Measurements from ENCODE around the gene DNM2. TPM values are rescaled to one million over a fixed set of nuclear protein-coding genes. Genes with fewer than 3 reads are reported as not detected.

Gene DNM2
- total and polyA plus RNA-seq, 2 of the 13 experiments (the other 11 are each of a cell fraction or from before 2014, with no cell fraction given) = 41.7 to 59.8 TPM

DNA sequence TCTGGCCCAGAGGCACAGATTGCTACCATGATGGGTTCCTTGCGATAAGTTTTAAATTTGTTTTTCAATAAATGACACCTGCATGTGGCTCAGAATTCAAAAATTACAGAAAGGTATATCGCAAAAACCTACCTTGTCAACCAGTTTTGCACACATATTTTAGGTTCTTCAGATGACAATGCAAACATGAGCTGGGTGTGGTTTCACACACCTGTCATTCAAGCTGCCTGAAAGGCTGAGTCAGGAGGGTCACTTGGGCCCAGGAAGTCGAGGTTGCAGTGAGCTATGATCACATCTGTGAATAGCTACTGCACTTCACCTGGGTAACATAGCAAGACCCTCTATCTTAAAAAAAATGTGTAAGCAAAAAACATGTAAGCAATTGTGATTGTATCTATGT, 56.1 kb downstream of the DNM2 start (continued):
- TF ChIP-seq, protein P1, sequence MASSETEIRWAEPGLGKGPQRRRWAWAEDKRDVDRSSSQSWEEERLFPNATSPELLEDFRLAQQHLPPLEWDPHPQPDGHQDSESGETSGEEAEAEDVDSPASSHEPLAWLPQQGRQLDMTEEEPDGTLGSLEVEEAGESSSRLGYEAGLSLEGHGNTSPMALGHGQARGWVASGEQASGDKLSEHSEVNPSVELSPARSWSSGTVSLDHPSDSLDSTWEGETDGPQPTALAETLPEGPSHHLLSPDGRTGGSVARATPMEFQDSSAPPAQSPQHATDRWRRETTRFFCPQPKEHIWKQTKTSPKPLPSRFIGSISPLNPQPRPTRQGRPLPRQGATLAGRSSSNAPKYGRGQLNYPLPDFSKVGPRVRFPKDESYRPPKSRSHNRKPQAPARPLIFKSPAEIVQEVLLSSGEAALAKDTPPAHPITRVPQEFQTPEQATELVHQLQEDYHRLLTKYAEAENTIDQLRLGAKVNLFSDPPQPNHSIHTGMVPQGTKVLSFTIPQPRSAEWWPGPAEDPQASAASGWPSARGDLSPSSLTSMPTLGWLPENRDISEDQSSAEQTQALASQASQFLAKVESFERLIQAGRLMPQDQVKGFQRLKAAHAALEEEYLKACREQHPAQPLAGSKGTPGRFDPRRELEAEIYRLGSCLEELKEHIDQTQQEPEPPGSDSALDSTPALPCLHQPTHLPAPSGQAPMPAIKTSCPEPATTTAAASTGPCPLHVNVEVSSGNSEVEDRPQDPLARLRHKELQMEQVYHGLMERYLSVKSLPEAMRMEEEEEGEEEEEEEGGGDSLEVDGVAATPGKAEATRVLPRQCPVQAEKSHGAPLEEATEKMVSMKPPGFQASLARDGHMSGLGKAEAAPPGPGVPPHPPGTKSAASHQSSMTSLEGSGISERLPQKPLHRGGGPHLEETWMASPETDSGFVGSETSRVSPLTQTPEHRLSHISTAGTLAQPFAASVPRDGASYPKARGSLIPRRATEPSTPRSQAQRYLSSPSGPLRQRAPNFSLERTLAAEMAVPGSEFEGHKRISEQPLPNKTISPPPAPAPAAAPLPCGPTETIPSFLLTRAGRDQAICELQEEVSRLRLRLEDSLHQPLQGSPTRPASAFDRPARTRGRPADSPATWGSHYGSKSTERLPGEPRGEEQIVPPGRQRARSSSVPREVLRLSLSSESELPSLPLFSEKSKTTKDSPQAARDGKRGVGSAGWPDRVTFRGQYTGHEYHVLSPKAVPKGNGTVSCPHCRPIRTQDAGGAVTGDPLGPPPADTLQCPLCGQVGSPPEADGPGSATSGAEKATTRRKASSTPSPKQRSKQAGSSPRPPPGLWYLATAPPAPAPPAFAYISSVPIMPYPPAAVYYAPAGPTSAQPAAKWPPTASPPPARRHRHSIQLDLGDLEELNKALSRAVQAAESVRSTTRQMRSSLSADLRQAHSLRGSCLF (CRISPR knock-in tag; IDR thresholded peaks at IDR 0.05; ENCODE audit: borderline replicate concordance) = no peak

DNA sequence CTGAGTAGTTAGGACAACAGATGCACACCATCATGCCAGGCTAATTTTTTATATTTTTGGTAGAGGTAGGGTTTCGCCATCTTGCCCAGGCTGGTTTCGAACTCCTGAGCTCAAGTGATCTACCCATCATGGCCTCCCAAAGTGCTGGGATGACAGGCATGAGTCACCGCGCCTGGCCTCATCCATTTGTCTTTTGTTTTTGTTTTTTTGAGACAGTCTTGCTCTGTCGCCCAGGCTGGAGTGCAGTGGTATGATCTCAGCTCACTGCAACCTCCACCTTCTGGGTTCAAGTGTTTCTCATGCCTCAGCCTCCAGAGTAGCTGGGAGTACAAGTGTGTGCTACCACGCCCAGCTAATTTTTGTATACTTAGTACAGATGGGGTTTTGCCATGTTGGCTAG, 57.0 kb downstream of the DNM2 start:
- FAIRE-seq = no peak
- Histone ChIP-seq H3K27ac (ENCODE audit: extremely low read length, insufficient read depth, low read length) (no peak overlapping the region), H4K20me1 (ENCODE audit: insufficient read depth, low read length) (no peaks in the 10 kb centered on the region; the same call in 1 of the 2 replicates), H3K79me2 (ENCODE audit: insufficient read depth, low read length) (no peaks in the 10 kb centered on the region), H3K27me3 (ENCODE audit: control insufficient read depth in 1 of 2, insufficient read depth in 2 of 2, low read length in 2 of 2) (no peaks in the 10 kb centered on the region), H3K4me3 (replicated peaks in 1 of 3; ENCODE audit: insufficient read depth in 1 of 3, low read depth in 2 of 3, low read length in 3 of 3) (no peak overlapping the region), H3K36me3 (replicated peaks in 1 of 2; ENCODE audit: control insufficient read depth in 1 of 2, insufficient read depth in 2 of 2, low read length in 2 of 2) (peaks cover 34 to 64% of the 10 kb centered on the region in 2 experiments; a peak in 4 of 5 replicates), H3K9ac (ENCODE audit: insufficient read depth, low read depth, low read length) (no peak overlapping the region), H3K4me1 (ENCODE audit: insufficient read depth, low read length) (peaks cover 12% of the 10 kb centered on the region), H3K4me2 (ENCODE audit: low read depth, low read length) (no peak overlapping the region), H2AFZ (ENCODE audit: low read length) (no peak overlapping the region), H3K9me3 (ENCODE audit: low read length) (no peaks in the 10 kb centered on the region)
- CTCF ChIA-PET (ENCODE audit: low intra/inter-chr PET ratio, low total read pairs) = no interaction called here
- no TSS peak for BruUV-seq (replicated peaks)
- 98% methylated on average over 6 of the region's 6 CpGs for WGBS (ENCODE audit: low lambda C conversion rate)
- no peak for ATAC-seq
- TF ChIP-seq, protein P2, sequence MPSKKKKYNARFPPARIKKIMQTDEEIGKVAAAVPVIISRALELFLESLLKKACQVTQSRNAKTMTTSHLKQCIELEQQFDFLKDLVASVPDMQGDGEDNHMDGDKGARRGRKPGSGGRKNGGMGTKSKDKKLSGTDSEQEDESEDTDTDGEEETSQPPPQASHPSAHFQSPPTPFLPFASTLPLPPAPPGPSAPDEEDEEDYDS (CRISPR knock-in tag; IDR thresholded peaks at IDR 0.05) = no peak
- TF ChIP-seq ZNF547 (CRISPR knock-in tag; IDR thresholded peaks at IDR 0.05) = no peak
- no peak for DNase-seq (ENCODE audit: low spot score)
- intact Hi-C loops (cut with micrococcal nuclease; ENCODE audit: unreplicated experiment) = no loop called here
- in situ Hi-C loops (cut with HindIII; ENCODE audit: extremely low pct_ligation_motif_present, low pct_unique_long_range_greater_than_20kb) = no loop called here
- POLR2A ChIA-PET = no interaction called here

Measured in HepG2 (cell line).